Fibroblast of skin of scalp (primary cell): ENCODE measurements around the gene DNMT1.

ENCODE experiments used
- DNase-seq: peaks from one replicate; pipeline ENCODE4 v3.0.0-alpha.2; 2013

DNMT1 gene

GRCh38 chr19:10112895-10113591 is 81.7 kb downstream of the DNMT1 start:
- DNase-seq, result peak; percentile 47

DNA sequence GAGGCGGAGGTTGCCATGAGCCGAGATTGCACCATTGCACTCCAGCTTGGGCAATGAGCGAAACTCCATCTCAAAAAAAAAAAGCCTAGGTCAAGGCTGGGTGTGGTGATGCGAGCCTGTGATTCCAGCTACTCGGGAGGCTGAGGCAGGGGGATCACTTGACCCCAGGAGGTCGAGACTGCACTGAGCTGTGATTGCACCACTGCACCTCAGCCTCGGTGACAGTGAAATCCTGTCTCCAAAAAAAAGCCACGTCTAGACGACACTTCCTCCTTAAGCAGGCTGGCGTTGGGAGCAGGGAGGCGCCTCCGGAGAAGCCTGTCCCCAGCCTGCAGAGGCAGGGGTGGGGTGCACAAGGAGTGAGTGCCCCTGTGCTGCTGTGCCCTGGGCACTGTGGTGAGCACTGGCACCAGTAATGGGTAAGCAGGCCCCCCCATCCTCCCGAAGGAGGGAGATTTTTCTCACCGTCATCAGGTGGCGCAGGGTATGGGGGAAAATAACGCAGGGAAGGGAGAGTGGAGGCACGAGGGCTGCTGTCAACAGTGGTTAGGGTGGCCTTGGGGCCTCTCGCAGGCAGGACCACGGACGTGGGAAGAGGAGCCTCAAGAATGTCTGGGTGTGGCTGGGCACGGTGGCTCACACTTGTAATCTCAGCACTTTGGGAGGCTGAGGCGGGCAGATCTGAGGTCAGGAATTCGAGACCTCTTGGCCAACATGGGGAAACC is 82.6 kb downstream of the DNMT1 start:
- DNase-seq, result no peak

DNA sequence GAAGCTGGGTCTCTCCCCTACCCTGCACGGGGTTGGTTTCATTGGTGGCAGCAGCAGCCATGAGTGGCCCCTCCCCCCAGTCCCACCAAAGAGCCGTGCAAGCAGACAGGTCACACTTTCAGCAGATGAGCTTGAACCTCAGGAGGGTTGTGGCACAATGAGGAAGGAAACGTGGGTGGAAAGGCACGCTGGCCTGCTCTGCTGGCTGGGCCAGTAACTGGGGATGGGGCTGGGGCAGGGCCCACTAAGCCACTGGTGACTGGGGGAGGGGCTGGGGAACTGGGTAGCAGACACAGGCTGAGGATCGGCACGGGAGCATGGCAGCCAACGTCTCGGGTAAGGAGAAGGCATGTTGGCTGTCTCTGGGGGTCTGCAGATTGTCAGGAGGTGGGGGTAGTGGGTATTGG is 83.3 kb downstream of the DNMT1 start, which contains the start of gene P2RY11:
Gene P2RY11, plus strand, starts transcription at position 289 of the 407 bp plus-strand sequence. Its CDS starts 29 bp downstream, at position 318.
- no peak for DNase-seq

- DNase-seq, result no peak
Measured at GRCh38 chr19:10110972-10111317, 83.8 kb downstream of the DNMT1 start.

DNA sequence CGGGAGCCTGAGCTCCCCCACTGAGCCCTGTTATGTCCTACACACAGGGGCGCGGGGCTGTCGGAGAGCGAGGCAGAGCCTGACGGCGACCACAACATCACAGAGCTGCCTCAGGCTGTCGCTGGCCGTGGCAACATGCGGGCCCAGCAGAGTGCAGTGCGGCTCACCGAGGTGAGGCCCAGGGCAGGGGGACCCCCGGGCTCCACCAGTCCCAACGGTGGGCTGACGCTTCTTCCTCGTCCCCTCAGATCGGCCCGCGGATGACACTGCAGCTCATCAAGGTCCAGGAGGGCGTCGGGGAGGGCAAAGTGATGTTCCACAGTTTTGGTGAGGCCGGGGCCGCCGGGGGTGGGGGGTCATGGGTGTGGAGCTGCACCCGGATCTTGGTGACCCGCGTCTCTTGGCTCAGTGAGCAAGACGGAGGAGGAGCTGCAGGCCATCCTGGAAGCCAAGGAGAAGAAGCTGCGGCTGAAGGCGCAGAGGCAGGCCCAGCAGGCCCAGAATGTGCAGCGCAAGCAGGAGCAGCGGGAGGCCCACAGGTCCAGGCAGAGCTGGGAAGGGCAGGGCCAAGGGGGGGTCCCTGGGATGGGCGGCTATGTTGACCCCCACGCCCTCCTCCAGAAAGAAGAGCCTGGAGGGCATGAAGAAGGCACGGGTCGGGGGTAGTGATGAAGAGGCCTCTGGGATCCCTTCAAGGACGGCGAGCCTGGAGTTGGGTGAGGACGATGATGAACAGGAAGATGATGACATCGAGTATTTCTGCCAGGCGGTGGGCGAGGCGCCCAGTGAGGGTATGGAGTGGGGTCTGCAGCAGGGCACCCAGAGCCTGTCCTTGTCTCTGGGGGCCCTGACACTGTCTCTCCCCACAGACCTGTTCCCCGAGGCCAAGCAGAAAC is 84.4 kb downstream of the DNMT1 start:
- no peak for DNase-seq

- DNase-seq, result no peak
Measured at GRCh38 chr19:10109528-10109927, 85.2 kb downstream of the DNMT1 start.

DNA sequence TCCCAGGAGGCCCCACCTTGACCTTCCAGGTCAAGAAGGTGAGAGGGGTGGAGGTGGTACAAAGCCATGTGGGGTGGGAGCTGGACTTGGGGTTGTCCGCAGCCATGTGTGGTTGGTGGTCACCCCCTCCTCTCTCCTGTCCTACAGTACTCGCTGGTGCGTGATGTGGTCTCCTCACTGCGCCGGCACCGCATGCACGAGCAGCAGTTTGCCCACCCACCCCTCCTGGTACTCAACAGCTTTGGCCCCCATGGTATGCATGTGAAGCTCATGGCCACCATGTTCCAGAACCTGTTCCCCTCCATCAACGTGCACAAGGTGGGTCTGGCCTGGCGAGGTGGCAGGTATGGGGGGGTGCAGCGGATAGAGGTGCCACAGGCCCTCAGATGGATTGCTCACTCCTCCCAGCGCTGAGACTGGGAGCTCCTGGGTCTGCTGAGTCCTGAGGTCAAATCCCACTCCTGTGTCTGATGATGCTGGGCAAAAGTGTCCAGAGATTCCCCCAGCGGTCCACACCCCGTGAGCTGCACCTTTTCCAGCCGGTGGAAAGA is 86.9 kb downstream of the DNMT1 start:
- DNase-seq, result no peak

- DNase-seq, result no peak
Measured at GRCh38 chr19:10107254-10107653, 87.5 kb downstream of the DNMT1 start.

GRCh38 chr19:10106100-10106936 is 88.4 kb downstream of the DNMT1 start, which contains the start of gene PPAN:
Gene PPAN, plus strand, starts transcription at chr19:10106362. Its CDS starts 33 bp downstream, at chr19:10106395.
- peak; percentile 99 for DNase-seq

DNA sequence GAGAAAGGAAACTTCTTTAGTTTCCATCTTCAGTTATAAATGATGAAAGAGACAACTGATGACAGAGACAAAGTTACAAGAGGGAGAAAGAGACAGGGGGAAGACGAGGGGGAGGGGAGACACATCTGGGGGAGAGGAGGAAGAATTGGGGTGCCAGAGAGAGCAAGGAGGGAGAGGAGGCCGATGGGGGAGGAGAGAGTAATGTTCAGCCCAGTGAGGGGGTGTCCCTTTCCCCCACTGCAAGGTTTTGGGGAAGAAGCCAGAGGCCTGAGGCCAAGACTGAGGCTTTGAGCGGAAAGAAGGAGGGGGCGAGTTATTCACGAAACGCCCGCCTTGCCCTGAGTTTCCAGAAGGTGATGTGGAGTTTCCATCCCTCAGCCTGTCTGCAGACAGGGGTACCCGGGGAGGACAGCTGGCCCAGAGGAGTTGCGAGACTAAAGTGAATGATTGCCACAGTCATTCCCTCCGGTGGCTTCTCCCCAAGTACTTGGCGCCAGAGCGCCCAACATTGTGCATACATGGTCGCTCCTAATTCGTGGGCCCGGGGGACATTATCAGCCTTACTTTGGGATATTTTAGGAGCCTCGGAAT is 89.1 kb downstream of the DNMT1 start:
- no peak for DNase-seq

DNA sequence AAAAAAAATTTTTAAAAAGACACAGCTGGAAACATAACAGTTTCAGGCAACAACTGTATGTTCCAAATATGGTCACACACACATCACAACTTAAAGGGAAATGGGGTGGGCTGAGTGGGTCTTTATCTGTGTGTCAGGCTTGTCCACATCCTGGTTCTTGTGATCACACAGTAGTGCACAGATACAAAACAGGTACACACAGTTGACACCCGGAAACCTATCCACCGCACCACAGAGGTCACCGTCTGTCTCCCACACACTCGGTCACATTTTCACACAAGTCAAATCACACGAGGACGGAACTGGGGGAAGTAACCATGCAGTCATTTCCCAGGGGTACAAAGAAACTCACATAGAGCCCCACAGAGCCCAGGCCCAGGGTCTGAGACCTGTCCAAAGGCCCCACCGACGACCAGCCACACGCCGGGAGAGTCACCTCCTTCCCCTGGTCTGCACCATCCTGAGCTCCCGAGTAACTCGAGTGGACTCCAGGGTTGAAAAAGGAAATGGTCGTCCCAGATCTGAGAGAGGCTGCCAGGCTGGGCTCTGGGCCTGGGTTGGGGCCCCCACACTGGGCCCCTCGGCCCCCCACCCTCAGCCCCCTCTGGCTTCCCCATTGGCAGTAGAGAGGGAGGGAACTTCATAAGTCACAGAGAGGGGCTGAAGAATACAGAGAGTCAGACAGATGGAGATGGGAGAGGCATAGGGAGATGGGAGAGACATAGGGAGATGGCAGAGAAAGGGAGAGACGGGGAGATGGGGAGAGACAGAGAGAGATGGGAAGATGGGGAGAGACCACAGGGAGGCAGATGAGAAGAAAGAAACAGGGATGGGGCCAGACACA is 89.9 kb downstream of the DNMT1 start:
- no peak for DNase-seq

GRCh38 chr19:10104130-10104513 is 90.6 kb downstream of the DNMT1 start:
- no peak for DNase-seq

- DNase-seq, result no peak
Measured at GRCh38 chr19:10102787-10103236, 91.9 kb downstream of the DNMT1 start.

GRCh38 chr19:10100163-10100785 is 94.5 kb downstream of the DNMT1 start:
- no peak for DNase-seq

- DNase-seq, result no peak
Measured at GRCh38 chr19:10096615-10096963, 98.2 kb downstream of the DNMT1 start.

DNA sequence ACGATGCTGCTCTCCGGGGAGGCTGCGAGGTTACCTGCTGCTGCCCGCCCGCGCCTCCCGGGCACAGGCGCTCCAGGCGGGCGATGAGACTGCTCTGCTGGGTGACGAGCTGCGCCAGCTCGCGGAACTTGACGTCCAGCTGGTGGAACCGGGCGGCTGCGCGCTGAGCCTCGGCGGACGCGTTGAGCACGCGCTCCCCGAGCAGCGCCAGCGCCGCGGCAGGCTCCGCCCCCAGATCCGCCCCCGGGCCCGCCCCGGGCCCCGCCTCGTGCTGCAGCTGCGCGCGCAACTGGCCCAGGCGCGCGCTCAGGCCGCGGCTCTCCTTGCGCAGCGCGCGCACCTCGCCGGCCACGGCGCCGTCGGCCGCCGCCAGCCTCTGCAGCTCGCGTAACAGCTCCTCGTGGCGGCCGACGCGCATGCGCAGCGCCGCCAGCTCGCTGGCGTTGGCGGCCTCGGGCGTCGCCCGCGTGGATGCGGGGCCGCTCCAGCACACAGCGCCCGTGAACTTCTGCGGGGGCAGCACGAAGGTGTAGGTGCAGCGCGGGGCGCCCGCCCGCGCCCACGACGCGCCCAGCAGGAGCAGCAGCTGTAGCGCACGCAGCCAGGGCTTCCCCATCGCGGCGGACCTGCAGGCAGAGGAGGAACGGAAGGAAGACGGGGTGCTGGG is 98.7 kb downstream of the DNMT1 start:
- DNase-seq, result peak; percentile 93

DNA sequence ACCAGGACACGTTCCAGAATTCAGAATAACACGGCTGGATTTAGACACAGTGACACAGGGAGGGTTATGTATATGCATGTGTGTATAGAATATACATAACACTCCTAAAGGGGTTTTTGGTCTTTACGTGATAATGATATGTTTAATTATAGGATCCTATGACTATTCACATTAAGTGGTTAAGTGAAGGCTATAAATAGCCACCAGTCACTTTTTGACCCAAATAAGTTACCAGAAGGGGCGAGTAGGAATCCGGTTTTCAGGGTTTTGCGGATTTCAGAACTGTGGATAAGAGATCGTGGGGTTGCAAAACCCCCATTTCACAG is 99.2 kb downstream of the DNMT1 start:
- DNase-seq, result no peak

GRCh38 chr19:10093295-10094186 is 101.2 kb downstream of the DNMT1 start:
- DNase-seq, result no peak
